HG02943 (cell line): ENCODE results near the gene TRMT13.
"Not testable (repeated sequence)": the region's sequence is repeated elsewhere in the genome, so short reads cannot be mapped to it uniquely, and the experiment has no call there.

Experiments
- ATAC-seq: cut with Tn5 transposase; IDR thresholded peaks from one replicate; pipeline ENCODE4 v1.9.1; 2021; ENCODE audit warnings: mild to moderate bottlenecking, low read depth, moderate library complexity; ENCODE audit not compliant: unreplicated experiment

The TRMT13 gene

GRCh38 chr1:100162881-100163280 lies 29.9 kb downstream of the TRMT13 start:
- ATAC-seq: no peak

DNA sequence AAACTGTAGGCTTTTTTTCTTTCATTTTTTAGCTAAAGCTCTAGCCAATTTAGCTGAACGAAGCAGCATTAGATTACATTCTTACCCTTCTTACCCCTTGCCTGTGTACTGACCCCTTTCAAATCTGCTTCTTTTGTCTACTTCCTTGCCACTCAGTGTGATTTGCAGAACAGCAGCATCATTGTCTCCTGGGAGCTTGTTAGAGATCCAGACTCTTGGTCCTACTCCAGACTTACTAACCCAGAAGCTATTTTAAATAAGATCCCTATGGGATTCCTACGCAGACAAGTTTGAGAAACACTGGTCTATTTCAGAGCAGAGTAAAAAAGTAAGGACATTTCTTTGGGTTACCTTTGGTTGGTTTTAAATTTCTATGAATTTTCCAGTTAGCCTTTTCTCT lies 31.3 kb downstream of the TRMT13 start:
- no peak for ATAC-seq

DNA sequence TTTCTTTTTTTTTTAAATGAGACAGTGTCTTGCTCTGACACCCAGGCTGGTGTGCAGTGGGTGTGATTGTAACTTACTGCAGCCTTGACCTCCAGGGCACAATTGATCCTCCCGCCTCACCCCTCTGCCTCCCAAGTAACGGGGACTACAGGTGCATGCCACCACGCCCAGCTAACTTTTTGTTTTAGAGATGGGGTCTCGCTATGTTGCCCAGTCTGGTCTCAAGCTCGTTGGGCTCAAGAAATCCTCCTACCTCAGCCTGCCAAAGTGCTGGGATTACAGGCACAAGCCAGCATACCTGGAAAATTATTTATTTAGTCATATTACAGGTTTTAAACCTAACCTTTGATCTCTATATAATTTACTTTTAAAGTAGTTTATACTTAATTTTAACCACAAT lies 31.7 kb downstream of the TRMT13 start:
- ATAC-seq: no peak

GRCh38 chr1:100168051-100168450 lies 35.1 kb downstream of the TRMT13 start:
- ATAC-seq: no peak

- ATAC-seq: no peak
Observed at GRCh38 chr1:100177295-100178041, 44.5 kb downstream of the TRMT13 start.

DNA sequence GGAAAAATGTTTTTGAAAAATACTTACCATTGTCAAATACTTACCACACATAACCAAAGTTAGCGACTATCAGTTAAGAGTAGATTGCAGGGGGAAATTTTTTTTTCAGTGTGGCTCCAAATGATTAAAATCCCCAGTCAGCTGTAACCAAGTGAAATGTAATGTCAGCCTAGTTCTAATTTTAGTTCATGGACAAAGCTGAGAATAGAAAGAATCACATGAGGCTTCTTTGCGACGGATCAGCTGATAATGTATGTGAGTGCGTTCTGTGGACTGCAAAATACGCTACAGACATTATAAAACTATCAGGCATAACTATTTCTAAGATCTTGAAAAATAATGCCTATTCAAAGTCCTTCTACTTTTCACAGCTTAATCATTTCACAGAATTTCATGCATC lies 45.1 kb downstream of the TRMT13 start, which contains the start of gene LRRC39:
Gene LRRC39 (minus strand): TSS at position 166 of the 400 bp plus-strand sequence. CDS start 9,740 bp downstream, outside the sequence.
- no peak for ATAC-seq

GRCh38 chr1:100183370-100183769 lies 50.4 kb downstream of the TRMT13 start:
- no peak for ATAC-seq

- no peak for ATAC-seq
Observed at GRCh38 chr1:100184536-100184935, 51.6 kb downstream of the TRMT13 start.

GRCh38 chr1:100187912-100188311 lies 54.9 kb downstream of the TRMT13 start:
- no peak for ATAC-seq

DNA sequence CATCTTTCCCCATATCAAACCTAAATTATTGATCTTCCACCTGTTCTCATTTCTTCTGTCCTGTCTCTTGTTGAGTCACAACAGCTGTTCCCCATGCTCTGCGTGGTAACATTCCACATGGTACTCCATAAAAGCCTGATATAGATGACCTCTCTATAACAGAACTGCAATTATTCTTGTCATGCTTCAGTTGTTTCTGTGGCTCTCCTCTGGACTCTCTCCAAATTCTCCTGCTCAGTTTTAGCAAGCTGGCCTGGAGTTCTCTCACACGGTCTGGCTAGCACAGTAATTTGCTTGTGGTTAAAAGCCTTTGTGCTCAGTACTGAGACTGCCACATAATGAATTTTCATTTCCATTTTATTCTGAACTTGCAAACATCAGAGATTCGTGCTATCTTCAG lies 55.7 kb downstream of the TRMT13 start:
- ATAC-seq: no peak

DNA sequence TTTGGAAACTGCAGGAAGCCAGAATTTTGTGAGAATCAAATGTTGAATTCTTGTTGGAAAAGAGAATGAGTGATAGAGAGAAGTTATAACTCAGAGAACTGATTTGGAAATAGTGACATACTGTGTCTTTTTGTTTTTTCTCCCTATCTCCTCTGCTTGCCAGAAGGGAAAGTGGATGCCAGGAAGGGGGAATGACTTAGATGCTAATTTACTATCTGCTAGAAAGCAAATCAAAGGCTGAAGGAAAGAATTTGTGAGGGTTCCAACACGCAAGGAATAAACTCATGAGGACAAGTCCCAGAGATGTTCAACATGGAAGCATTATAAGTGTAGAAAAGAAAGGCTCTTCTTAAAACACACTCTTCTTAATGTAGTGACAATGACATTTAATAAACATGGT lies 65.6 kb downstream of the TRMT13 start:
- ATAC-seq: no peak

DNA sequence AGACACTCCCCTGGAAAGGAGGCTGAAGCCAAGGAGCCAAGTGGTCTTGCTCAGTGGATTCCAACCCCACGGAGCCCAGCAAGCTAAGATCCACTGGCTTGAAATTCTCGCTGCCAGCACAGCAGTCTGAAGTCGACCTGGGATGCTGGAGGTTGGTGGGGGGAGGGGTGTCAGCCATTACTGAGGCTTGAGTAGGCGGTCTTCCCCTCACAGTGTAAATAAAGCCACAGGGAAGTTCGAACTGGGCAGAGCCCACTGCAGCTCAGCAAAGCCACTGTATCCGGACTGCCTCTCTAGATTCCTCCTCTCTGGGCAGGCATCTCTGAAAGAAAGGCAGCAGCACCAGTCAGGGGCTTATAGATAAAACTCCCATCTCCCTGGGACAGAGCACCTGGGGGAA lies 67.1 kb downstream of the TRMT13 start:
- ATAC-seq: not testable (repeated sequence)
